ENCODE results near the gene DHRS7B. TPM values are rescaled to one million over a fixed set of nuclear protein-coding genes. Genes with fewer than 3 reads are reported as not detected.
"Not testable (repeated sequence)": the region's sequence is repeated elsewhere in the genome, so short reads cannot be mapped to it uniquely, and the experiment has no call there.

Gene DHRS7B
- total and polyA plus RNA-seq, 12 donors = 17.1 to 48.6 (median 27.3) TPM

DNA sequence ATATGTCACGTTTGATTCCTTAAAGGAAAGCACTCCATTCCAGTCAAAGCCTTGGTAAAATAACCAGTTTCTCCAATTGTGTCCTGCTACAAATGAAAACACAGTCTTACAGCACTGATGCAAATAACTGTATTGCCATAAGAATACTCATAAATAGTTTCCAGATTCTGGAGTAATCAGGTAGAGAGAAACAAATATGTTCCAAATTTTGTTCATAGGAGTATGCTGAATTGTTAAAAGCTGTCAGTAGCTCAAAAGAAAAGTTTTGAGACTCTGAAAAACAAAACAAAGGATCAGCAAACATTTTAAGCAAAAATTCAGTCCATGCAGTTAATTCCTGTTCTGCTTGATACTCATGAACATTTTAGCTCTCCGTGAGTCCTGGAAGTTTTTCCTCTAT is 7.8 kb downstream of the DHRS7B start:
- Histone ChIP-seq H3K4me3 (no peak overlapping the region), H3K36me3 (no peaks in the 10 kb centered on the region), H3K27me3 (no peaks in the 10 kb centered on the region), H3K9me3 (peaks cover 0 to 34% (median 0%) of the 10 kb centered on the region in 11 donors), H3K4me1 (peaks cover 0 to 23% (median 12%) of the 10 kb centered on the region in 9 donors), H3K27ac (no peak overlapping the region)
- DNase-seq (no peak), ATAC-seq (no peak)
- TF ChIP-seq, protein P1, sequence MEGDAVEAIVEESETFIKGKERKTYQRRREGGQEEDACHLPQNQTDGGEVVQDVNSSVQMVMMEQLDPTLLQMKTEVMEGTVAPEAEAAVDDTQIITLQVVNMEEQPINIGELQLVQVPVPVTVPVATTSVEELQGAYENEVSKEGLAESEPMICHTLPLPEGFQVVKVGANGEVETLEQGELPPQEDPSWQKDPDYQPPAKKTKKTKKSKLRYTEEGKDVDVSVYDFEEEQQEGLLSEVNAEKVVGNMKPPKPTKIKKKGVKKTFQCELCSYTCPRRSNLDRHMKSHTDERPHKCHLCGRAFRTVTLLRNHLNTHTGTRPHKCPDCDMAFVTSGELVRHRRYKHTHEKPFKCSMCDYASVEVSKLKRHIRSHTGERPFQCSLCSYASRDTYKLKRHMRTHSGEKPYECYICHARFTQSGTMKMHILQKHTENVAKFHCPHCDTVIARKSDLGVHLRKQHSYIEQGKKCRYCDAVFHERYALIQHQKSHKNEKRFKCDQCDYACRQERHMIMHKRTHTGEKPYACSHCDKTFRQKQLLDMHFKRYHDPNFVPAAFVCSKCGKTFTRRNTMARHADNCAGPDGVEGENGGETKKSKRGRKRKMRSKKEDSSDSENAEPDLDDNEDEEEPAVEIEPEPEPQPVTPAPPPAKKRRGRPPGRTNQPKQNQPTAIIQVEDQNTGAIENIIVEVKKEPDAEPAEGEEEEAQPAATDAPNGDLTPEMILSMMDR (IDR thresholded peaks at IDR 0.05) = no peak
- 95 to 98% methylated on average over 2 of the region's 2 CpGs for WGBS, 2 donors
- intact Hi-C loops (cut with DNase I) = loop anchor here in 2 of 10 donors (5.0 to 10.0 kb wide), 2 partner anchors 38 to 50 kb away; no protein-coding TSS in a partner anchor

DNA sequence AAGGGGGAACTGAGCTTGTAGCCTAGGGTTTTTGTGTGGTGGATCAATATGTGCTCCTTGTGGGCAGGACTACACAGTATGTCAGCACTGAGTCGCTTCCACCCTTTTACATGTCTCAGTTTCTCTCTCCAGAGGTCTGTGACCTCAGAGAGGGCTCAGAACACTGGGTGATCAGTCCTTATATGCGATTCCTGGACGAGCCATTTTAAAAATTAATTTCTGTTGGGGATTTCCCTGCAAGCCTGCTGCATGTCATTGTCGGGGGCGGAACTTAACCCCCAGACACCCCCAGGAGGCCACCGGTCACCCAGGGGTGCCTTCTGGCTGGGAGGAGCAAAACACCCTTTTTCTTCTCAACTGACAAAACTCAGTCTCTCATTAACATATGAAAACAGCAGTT is 14.1 kb downstream of the DHRS7B start:
- ATAC-seq = no peak

DNA sequence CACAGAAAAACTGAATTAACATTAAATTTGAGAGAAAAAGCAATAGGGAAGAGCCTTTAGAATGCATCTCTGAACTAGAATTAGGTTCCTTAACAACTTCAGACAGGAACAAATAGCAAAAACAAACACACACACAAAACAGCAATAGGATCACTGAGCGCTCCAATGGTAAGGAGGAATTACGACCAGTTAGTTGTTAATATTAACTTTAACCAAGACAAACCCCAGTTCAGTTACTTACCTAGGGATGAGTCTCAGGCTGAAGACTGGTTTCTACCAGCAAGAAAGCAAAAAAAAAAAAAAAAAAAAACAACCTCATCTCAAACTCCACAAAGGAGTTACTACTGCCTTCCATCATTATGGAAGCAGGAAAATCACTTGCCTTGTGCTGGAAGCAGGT is 14.6 kb downstream of the DHRS7B start:
- WGBS, 2 donors = 98 to 100% methylated on average over 2 of the region's 2 CpGs
- TF ChIP-seq, protein P1 (IDR thresholded peaks at IDR 0.05) = no peak

More for the DNA sequence above, 14.1 kb downstream of the DHRS7B start:
- H3K27me3 ChIP-seq = no peaks in the 10 kb centered on the region
- H3K36me3 ChIP-seq = peaks cover 0 to 10% (median 0%) of the 10 kb centered on the region in 9 donors
- peaks cover 0 to 15% (median 0%) of the 10 kb centered on the region in 11 donors for H3K9me3 ChIP-seq
- no peak overlapping the region for H3K4me3 ChIP-seq
- 86 to 89% methylated on average over 6 of the region's 6 CpGs for WGBS, 2 donors
- H3K27ac ChIP-seq = no peak overlapping the region
- DNase-seq = no peak
- H3K4me1 ChIP-seq = peaks cover 0 to 24% (median 0%) of the 10 kb centered on the region in 9 donors
- TF ChIP-seq, protein P1 (IDR thresholded peaks at IDR 0.05) = no peak
- intact Hi-C loops (cut with DNase I) = loop anchor here in 1 of 10 donors (10.0 kb wide), 1 partner anchor 54 kb away; no protein-coding TSS in a partner anchor

DNA sequence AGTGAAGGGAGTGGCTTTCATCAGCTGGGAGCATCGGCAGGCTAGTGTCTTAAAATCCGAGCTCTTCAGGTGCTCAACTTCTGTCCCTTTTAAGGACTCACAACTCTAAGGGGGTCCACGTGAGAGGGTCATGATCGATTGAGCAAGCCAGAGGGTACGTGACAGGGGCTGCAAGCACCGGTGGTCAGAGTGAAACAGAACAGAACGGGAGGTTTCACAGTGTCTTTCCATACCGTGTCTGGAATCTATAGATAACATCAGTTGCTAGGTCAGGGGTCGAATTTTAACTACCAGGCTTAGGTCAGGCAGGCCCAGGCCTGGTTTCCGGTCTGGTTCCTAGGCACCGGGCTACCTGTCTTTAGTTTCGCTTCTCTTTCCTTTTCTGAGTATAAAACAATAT is 15.3 kb downstream of the DHRS7B start:
- not testable (repeated sequence) for H3K27ac ChIP-seq, DNase-seq, H3K27me3 ChIP-seq, ATAC-seq, H3K36me3 ChIP-seq, H3K4me3 ChIP-seq
- Histone ChIP-seq H3K9me3 (peaks cover 0 to 15% (median 0%) of the 10 kb centered on the region in 11 donors), H3K4me1 (peaks cover 0 to 36% (median 0%) of the 10 kb centered on the region in 9 donors)
- 76 to 82% methylated on average over 12 of the region's 12 CpGs for WGBS, 2 donors
- intact Hi-C loops (cut with DNase I) = loop anchor here in 1 of 10 donors (10.0 kb wide), 1 partner anchor 53 kb away; no protein-coding TSS in a partner anchor

More for the DNA sequence above, 14.6 kb downstream of the DHRS7B start:
- H3K36me3 ChIP-seq = peaks cover 0 to 10% (median 0%) of the 10 kb centered on the region in 9 donors
- no peaks in the 10 kb centered on the region for H3K27me3 ChIP-seq
- H3K27ac ChIP-seq = no peak overlapping the region
- no peak for DNase-seq
- peaks cover 0 to 15% (median 0%) of the 10 kb centered on the region in 11 donors for H3K9me3 ChIP-seq
- H3K4me1 ChIP-seq = peaks cover 0 to 28% (median 0%) of the 10 kb centered on the region in 9 donors
- intact Hi-C loops (cut with DNase I) = loop anchor here in 1 of 10 donors (10.0 kb wide), 1 partner anchor 53 kb away; no protein-coding TSS in a partner anchor
- no peak for ATAC-seq
- H3K4me3 ChIP-seq = no peak overlapping the region

DNA sequence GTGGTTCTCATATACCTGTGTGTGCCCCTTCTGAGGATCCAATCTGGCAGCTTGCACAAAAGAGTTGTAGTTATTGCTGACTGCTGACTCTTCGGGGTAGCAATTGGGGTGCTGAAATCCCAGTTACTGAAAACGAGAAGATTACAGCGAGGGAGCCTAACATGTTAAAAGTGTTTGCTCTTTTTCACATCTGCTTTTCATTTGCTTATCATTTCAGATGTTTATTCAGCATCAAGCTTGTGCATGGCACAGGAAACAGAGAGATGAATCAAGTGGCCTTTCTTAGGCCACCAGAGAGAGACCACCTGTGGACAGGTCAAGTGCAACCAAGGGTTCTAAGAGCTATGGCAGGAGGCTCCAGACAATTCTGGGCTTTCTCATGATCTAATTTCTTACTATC is 16.9 kb downstream of the DHRS7B start:
- Histone ChIP-seq H3K27me3 (no peaks in the 10 kb centered on the region), H3K4me1 (peaks cover 0 to 43% (median 0%) of the 10 kb centered on the region in 9 donors), H3K27ac (no peak overlapping the region), H3K9me3 (peaks cover 0 to 6% (median 0%) of the 10 kb centered on the region in 11 donors), H3K4me3 (no peak overlapping the region), H3K36me3 (peaks cover 0 to 10% (median 0%) of the 10 kb centered on the region in 9 donors)
- ATAC-seq = no peak
- 76 to 80% methylated on average over 3 of the region's 3 CpGs for WGBS, 2 donors
- TF ChIP-seq, protein P1 (IDR thresholded peaks at IDR 0.05) = no peak
- intact Hi-C loops (cut with DNase I) = loop anchor here in 1 of 10 donors (10.0 kb wide), 1 partner anchor 51 kb away; no protein-coding TSS in a partner anchor
- DNase-seq = no peak

DNA sequence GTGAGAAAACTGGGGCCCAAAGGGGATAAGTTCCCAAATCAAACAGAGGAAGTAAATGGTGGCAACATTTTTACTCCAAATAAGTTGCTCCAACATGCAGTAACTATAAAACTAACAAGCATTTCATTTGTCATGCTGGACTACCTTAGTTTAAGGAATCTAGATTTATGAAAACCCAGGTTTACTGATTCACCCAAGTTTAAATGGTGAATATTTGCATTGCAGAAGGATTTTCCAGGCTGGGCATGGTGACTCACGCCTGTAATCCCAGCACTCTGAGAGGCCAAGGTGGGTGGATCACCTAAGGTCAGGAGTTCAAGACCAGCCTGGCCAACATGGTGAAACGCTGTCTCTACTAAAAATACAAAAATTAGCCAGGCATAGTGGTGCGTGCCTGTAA is 17.5 kb downstream of the DHRS7B start:
- DNase-seq, H3K4me3 ChIP-seq, H3K36me3 ChIP-seq, ATAC-seq, H3K27ac ChIP-seq, H3K27me3 ChIP-seq: not testable (repeated sequence)
- Histone ChIP-seq H3K4me1 (peaks cover 0 to 45% (median 0%) of the 10 kb centered on the region in 9 donors), H3K9me3 (peaks cover 0 to 12% (median 0%) of the 10 kb centered on the region in 11 donors)
- intact Hi-C loops (cut with DNase I) = loop anchor here in 1 of 10 donors (10.0 kb wide), 1 partner anchor 51 kb away; no protein-coding TSS in a partner anchor
- 86 to 97% methylated on average over 3 of the region's 3 CpGs for WGBS, 2 donors

Data from heart right ventricle (tissue), 16 donors.